G401 (cell line): ENCODE data around the gene KCNC2. TPM values are rescaled to one million over a fixed set of nuclear protein-coding genes. Genes with fewer than 3 reads are reported as not detected.

ENCODE experiments used
- DNase-seq: peaks from one replicate; pipeline ENCODE4 v3.0.0-alpha.2; 2015; ENCODE audit warnings: low spot score
- in situ Hi-C: cut with HindIII; loops from 2 replicates; pipeline ENCODE4 v1.10.0; 2016; ENCODE audit warnings: low sequenced_read_pairs, mixed read lengths
- total RNA-seq: library from RNA; depleted of rRNA; stranded (reverse); fragments of >200 nt; shearing (Covaris generic); gene quantifications from 2 replicates; pipeline ENCODE4 v1.2.3, GENCODE V29; 2014; rRNA removed

The KCNC2 gene
- total RNA-seq, 1 experiment from 2014 or later: not detected

- in situ Hi-C loops: no loop called here
- DNase-seq: peak; percentile 76
These were observed 123.3 kb downstream of the KCNC2 start for GRCh38 chr12:75086091-75087038.

- in situ Hi-C loops: no loop called here
- no peak for DNase-seq
These were observed 128.3 kb downstream of the KCNC2 start for GRCh38 chr12:75081305-75081704.

- in situ Hi-C loops: no loop called here
- no peak for DNase-seq
These were observed 129.1 kb downstream of the KCNC2 start for GRCh38 chr12:75080582-75080981.

- DNase-seq: no peak
- in situ Hi-C loops: no loop called here
These were observed 144.2 kb downstream of the KCNC2 start for GRCh38 chr12:75065482-75065881.

- no peak for DNase-seq
- in situ Hi-C loops: no loop called here
These were observed 146.9 kb downstream of the KCNC2 start for GRCh38 chr12:75062691-75063090.

- DNase-seq: no peak
- in situ Hi-C loops: no loop called here
These were observed 151.4 kb downstream of the KCNC2 start for GRCh38 chr12:75058228-75058627.

- in situ Hi-C loops: no loop called here
These were observed 160.9 kb downstream of the KCNC2 start for GRCh38 chr12:75048767-75049166.

GRCh38 chr12:75047885-75048525, 161.6 kb downstream of the KCNC2 start:
- in situ Hi-C loops: no loop called here
- DNase-seq: no peak

More at GRCh38 chr12:75048767-75049166, 160.9 kb downstream of the KCNC2 start:
- DNase-seq: peak; percentile 3

GRCh38 chr12:75042125-75042524, 167.5 kb downstream of the KCNC2 start:
- DNase-seq: no peak
- in situ Hi-C loops: no loop called here

GRCh38 chr12:75041472-75041871, 168.2 kb downstream of the KCNC2 start:
- in situ Hi-C loops: no loop called here
- DNase-seq: no peak

GRCh38 chr12:75020068-75020557, 189.5 kb downstream of the KCNC2 start:
- no peak for DNase-seq

GRCh38 chr12:75011120-75011519, 198.5 kb downstream of the KCNC2 start:
- in situ Hi-C loops: no loop called here
- DNase-seq: no peak

More at GRCh38 chr12:75020068-75020557, 189.5 kb downstream of the KCNC2 start:
- in situ Hi-C loops: no loop called here

GRCh38 chr12:75007133-75007532, 202.5 kb downstream of the KCNC2 start:
- in situ Hi-C loops: no loop called here
- DNase-seq: no peak

GRCh38 chr12:75000120-75000519, 209.5 kb downstream of the KCNC2 start:
- in situ Hi-C loops: no loop called here
- DNase-seq: no peak

GRCh38 chr12:74999474-74999873, 210.2 kb downstream of the KCNC2 start:
- in situ Hi-C loops: no loop called here

More at GRCh38 chr12:74999474-74999873, 210.2 kb downstream of the KCNC2 start:
- DNase-seq: no peak

Other genes with a start within 250 kb of the KCNC2 start
- 2.4 and 2.5 TPM in 2 replicates for gene CAPS2, start 120.5 kb upstream of the KCNC2 start, total RNA-seq
- not detected in 2 replicates for gene GLIPR1L1, start 124.8 kb upstream of the KCNC2 start, total RNA-seq
- gene GLIPR1L2, start 181.2 kb upstream of the KCNC2 start, total RNA-seq: 2.2 TPM in 1 of 2 replicates, not detected in the other